Thyroid gland (tissue), 4 donors: Measurements from ENCODE around the gene SLBP.

ENCODE experiments used
- POLR2A ChIP-seq, 2 donors: fragments of 450-650 bp; IDR thresholded peaks; one replicate each; pipeline ENCODE4 v1.6.1; 2017; ENCODE audit warnings: antibody characterized with exemption in 2 of 2, mild to moderate bottlenecking in 2 of 2, moderate library complexity in 1 of 2
- TF ChIP-seq, protein P1 (sequence below), 6 experiments: fragments of 200-600 bp in 3 of 6; fragments of 450-650 bp in 3 of 6; sonication (generic) in 3 of 6; IDR thresholded peaks; one replicate each; pipeline ENCODE4 v1.5.1; 2016 to 2019; ENCODE audit warnings: antibody characterized with exemption in 6 of 6, mild to moderate bottlenecking in 2 of 6, inconsistent platforms in 1 of 6, moderate library complexity in 1 of 6

DNA sequence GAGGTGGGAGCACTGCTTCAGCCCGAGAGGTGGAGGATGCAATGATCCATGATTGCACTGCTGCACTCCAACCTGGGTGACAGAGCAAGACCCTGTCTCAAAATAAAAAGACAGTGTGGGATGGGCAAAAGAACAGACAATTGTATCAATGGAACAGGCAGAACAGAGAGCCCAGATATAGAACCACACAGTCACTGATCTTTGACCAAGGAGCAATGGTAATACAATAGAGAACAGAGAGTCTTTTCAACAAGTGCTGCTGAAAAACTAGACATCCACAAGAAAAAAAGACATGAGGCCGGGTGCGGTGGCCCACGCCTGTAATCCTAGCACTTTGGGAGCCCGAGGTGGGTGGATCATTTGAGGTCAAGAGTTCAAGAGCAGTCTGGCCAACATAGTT is 33.9 kb downstream of the SLBP start:
- TF ChIP-seq, protein P1, sequence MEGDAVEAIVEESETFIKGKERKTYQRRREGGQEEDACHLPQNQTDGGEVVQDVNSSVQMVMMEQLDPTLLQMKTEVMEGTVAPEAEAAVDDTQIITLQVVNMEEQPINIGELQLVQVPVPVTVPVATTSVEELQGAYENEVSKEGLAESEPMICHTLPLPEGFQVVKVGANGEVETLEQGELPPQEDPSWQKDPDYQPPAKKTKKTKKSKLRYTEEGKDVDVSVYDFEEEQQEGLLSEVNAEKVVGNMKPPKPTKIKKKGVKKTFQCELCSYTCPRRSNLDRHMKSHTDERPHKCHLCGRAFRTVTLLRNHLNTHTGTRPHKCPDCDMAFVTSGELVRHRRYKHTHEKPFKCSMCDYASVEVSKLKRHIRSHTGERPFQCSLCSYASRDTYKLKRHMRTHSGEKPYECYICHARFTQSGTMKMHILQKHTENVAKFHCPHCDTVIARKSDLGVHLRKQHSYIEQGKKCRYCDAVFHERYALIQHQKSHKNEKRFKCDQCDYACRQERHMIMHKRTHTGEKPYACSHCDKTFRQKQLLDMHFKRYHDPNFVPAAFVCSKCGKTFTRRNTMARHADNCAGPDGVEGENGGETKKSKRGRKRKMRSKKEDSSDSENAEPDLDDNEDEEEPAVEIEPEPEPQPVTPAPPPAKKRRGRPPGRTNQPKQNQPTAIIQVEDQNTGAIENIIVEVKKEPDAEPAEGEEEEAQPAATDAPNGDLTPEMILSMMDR (IDR thresholded peaks at IDR 0.05), result no peak
- no peak for TF ChIP-seq POLR2A (IDR thresholded peaks at IDR 0.05)
